Measurements from ENCODE around the gene VRK2.
"Not testable (repeated sequence)": the region's sequence is repeated elsewhere in the genome, so short reads cannot be mapped to it uniquely, and the experiment has no call there.

The VRK2 gene

GRCh38 chr2:58106896-58107295, 60.3 kb downstream of the VRK2 start:
- in situ Hi-C loops (cut with HindIII; ENCODE audit: low sequenced_read_pairs): no loop called here

- in situ Hi-C loops (cut with HindIII; ENCODE audit: low sequenced_read_pairs): no loop called here
These were observed 61.5 kb downstream of the VRK2 start for GRCh38 chr2:58107803-58108710.

GRCh38 chr2:58109481-58109880, 62.9 kb downstream of the VRK2 start:
- in situ Hi-C loops (cut with HindIII; ENCODE audit: low sequenced_read_pairs): no loop called here

- in situ Hi-C loops (cut with HindIII; ENCODE audit: low sequenced_read_pairs): no loop called here
These were observed 64.2 kb downstream of the VRK2 start for GRCh38 chr2:58110765-58111164.

GRCh38 chr2:58113563-58113962, 67.0 kb downstream of the VRK2 start:
- in situ Hi-C loops (cut with HindIII; ENCODE audit: low sequenced_read_pairs): not testable (repeated sequence)

GRCh38 chr2:58120626-58121229, 74.1 kb downstream of the VRK2 start:
- in situ Hi-C loops (cut with HindIII; ENCODE audit: low sequenced_read_pairs): no loop called here

- in situ Hi-C loops (cut with HindIII; ENCODE audit: low sequenced_read_pairs): no loop called here
These were observed 75.4 kb downstream of the VRK2 start for GRCh38 chr2:58122040-58122439.

- in situ Hi-C loops (cut with HindIII; ENCODE audit: low sequenced_read_pairs): no loop called here
These were observed 75.9 kb downstream of the VRK2 start for GRCh38 chr2:58122540-58122939.

GRCh38 chr2:58127111-58127510, 80.5 kb downstream of the VRK2 start:
- in situ Hi-C loops (cut with HindIII; ENCODE audit: low sequenced_read_pairs): no loop called here

- in situ Hi-C loops (cut with HindIII; ENCODE audit: low sequenced_read_pairs): no loop called here
These were observed 83.6 kb downstream of the VRK2 start for GRCh38 chr2:58130238-58130637.

GRCh38 chr2:58131191-58132011, 84.8 kb downstream of the VRK2 start:
- in situ Hi-C loops (cut with HindIII; ENCODE audit: low sequenced_read_pairs): no loop called here

GRCh38 chr2:58133395-58133794, 86.8 kb downstream of the VRK2 start:
- in situ Hi-C loops (cut with HindIII; ENCODE audit: low sequenced_read_pairs): no loop called here

GRCh38 chr2:58135861-58136260, 89.3 kb downstream of the VRK2 start:
- in situ Hi-C loops (cut with HindIII; ENCODE audit: low sequenced_read_pairs): no loop called here

- in situ Hi-C loops (cut with HindIII; ENCODE audit: low sequenced_read_pairs): no loop called here
These were observed 90.6 kb downstream of the VRK2 start for GRCh38 chr2:58137221-58137620.

GRCh38 chr2:58137856-58138255, 91.2 kb downstream of the VRK2 start:
- in situ Hi-C loops (cut with HindIII; ENCODE audit: low sequenced_read_pairs): no loop called here

GRCh38 chr2:58138396-58139030, 91.9 kb downstream of the VRK2 start:
- in situ Hi-C loops (cut with HindIII; ENCODE audit: low sequenced_read_pairs): no loop called here

- in situ Hi-C loops (cut with HindIII; ENCODE audit: low sequenced_read_pairs): no loop called here
These were observed 94.0 kb downstream of the VRK2 start for GRCh38 chr2:58140508-58141072.

- in situ Hi-C loops (cut with HindIII; ENCODE audit: low sequenced_read_pairs): not testable (repeated sequence)
These were observed 99.2 kb downstream of the VRK2 start for GRCh38 chr2:58145769-58146168.

GRCh38 chr2:58146707-58147106, 100.1 kb downstream of the VRK2 start:
- in situ Hi-C loops (cut with HindIII; ENCODE audit: low sequenced_read_pairs): no loop called here

- in situ Hi-C loops (cut with HindIII; ENCODE audit: low sequenced_read_pairs): no loop called here
These were observed 108.7 kb downstream of the VRK2 start for GRCh38 chr2:58155160-58155778.
